ENCODE measurements around the gene RBM15. TPM values are rescaled to one million over a fixed set of nuclear protein-coding genes. Genes with fewer than 3 reads are reported as not detected.

RBM15 gene
- total and polyA plus RNA-seq, 9 donors, result 5.0 to 18.8 (median 8.5) TPM

- no peak overlapping the region for H3K4me3 ChIP-seq (ENCODE audit: low read length)
- no CpG with 5 or more reads among the region's 4 CpGs for WGBS (ENCODE audit: insufficient coverage)
- no peaks in the 10 kb centered on the region for H3K9me3 ChIP-seq (replicated peaks; ENCODE audit: control insufficient read depth, low read depth, low read length)
- DNase-seq, result no peak
- H3K36me3 ChIP-seq (ENCODE audit: control insufficient read depth, insufficient read depth, low read length), result no peaks in the 10 kb centered on the region
- no peaks in the 10 kb centered on the region for H3K27me3 ChIP-seq (ENCODE audit: control insufficient read depth, insufficient read depth, low read length)
- H3K27ac ChIP-seq (ENCODE audit: low read length), result no peak overlapping the region
- no peaks in the 10 kb centered on the region for H3K4me1 ChIP-seq (ENCODE audit: control insufficient read depth, insufficient read depth, low read length)
Measured at GRCh38 chr1:110319332-110320167, 19.6 kb upstream of the RBM15 start.

GRCh38 chr1:110320168-110320518 is 19.0 kb upstream of the RBM15 start:
- 80% methylated on average over 1 of the region's 1 CpG for WGBS (ENCODE audit: insufficient coverage)
- H3K27ac ChIP-seq (ENCODE audit: low read length), result no peak overlapping the region
- H3K9me3 ChIP-seq (replicated peaks; ENCODE audit: control insufficient read depth, low read depth, low read length), result no peaks in the 10 kb centered on the region
- H3K36me3 ChIP-seq (ENCODE audit: control insufficient read depth, insufficient read depth, low read length), result no peaks in the 10 kb centered on the region
- no peaks in the 10 kb centered on the region for H3K4me1 ChIP-seq (ENCODE audit: control insufficient read depth, insufficient read depth, low read length)
- DNase-seq, result no peak
- no peak overlapping the region for H3K4me3 ChIP-seq (ENCODE audit: low read length)
- no peaks in the 10 kb centered on the region for H3K27me3 ChIP-seq (ENCODE audit: control insufficient read depth, insufficient read depth, low read length)

GRCh38 chr1:110321045-110321444 is 18.1 kb upstream of the RBM15 start:
- no peak for DNase-seq
- Histone ChIP-seq H3K36me3 (ENCODE audit: control insufficient read depth, insufficient read depth, low read length) (no peaks in the 10 kb centered on the region), H3K27ac (ENCODE audit: low read length) (no peak overlapping the region), H3K4me1 (ENCODE audit: control insufficient read depth, insufficient read depth, low read length) (no peaks in the 10 kb centered on the region), H3K4me3 (ENCODE audit: low read length) (no peak overlapping the region), H3K9me3 (replicated peaks; ENCODE audit: control insufficient read depth, low read depth, low read length) (no peaks in the 10 kb centered on the region), H3K27me3 (ENCODE audit: control insufficient read depth, insufficient read depth, low read length) (no peaks in the 10 kb centered on the region)
- WGBS (ENCODE audit: insufficient coverage), result no CpG with 5 or more reads among the region's 2 CpGs

- no peak for DNase-seq
Measured at GRCh38 chr1:110321846-110322245, 17.3 kb upstream of the RBM15 start.

GRCh38 chr1:110324667-110325066 is 14.5 kb upstream of the RBM15 start:
- Histone ChIP-seq H3K4me3 (ENCODE audit: low read length) (no peak overlapping the region), H3K9me3 (replicated peaks; ENCODE audit: control insufficient read depth, low read depth, low read length) (no peaks in the 10 kb centered on the region), H3K36me3 (ENCODE audit: control insufficient read depth, insufficient read depth, low read length) (no peaks in the 10 kb centered on the region), H3K27me3 (ENCODE audit: control insufficient read depth, insufficient read depth, low read length) (no peaks in the 10 kb centered on the region), H3K4me1 (ENCODE audit: control insufficient read depth, insufficient read depth, low read length) (no peaks in the 10 kb centered on the region), H3K27ac (ENCODE audit: low read length) (no peak overlapping the region)
- WGBS (ENCODE audit: insufficient coverage), result no CpG with 5 or more reads among the region's 1 CpG
- DNase-seq, result no peak

More at GRCh38 chr1:110321846-110322245, 17.3 kb upstream of the RBM15 start:
- no CpG with 5 or more reads among the region's 4 CpGs for WGBS (ENCODE audit: insufficient coverage)
- H3K9me3 ChIP-seq (replicated peaks; ENCODE audit: control insufficient read depth, low read depth, low read length), result no peaks in the 10 kb centered on the region
- H3K4me1 ChIP-seq (ENCODE audit: control insufficient read depth, insufficient read depth, low read length), result no peaks in the 10 kb centered on the region
- H3K27me3 ChIP-seq (ENCODE audit: control insufficient read depth, insufficient read depth, low read length), result no peaks in the 10 kb centered on the region
- no peak overlapping the region for H3K4me3 ChIP-seq (ENCODE audit: low read length)
- H3K36me3 ChIP-seq (ENCODE audit: control insufficient read depth, insufficient read depth, low read length), result no peaks in the 10 kb centered on the region
- no peak overlapping the region for H3K27ac ChIP-seq (ENCODE audit: low read length)

GRCh38 chr1:110326826-110327225 is 12.4 kb upstream of the RBM15 start:
- no peaks in the 10 kb centered on the region for H3K36me3 ChIP-seq (ENCODE audit: control insufficient read depth, insufficient read depth, low read length)
- no peak overlapping the region for H3K27ac ChIP-seq (ENCODE audit: low read length)
- H3K27me3 ChIP-seq (ENCODE audit: control insufficient read depth, insufficient read depth, low read length), result no peaks in the 10 kb centered on the region
- no peak for DNase-seq
- no peak overlapping the region for H3K4me3 ChIP-seq (ENCODE audit: low read length)
- H3K4me1 ChIP-seq (ENCODE audit: control insufficient read depth, insufficient read depth, low read length), result no peaks in the 10 kb centered on the region
- H3K9me3 ChIP-seq (replicated peaks; ENCODE audit: control insufficient read depth, low read depth, low read length), result no peaks in the 10 kb centered on the region
- WGBS (ENCODE audit: insufficient coverage), result no CpG with 5 or more reads among the region's 1 CpG

GRCh38 chr1:110328274-110328673 is 10.9 kb upstream of the RBM15 start:
- Histone ChIP-seq H3K36me3 (ENCODE audit: control insufficient read depth, insufficient read depth, low read length) (no peaks in the 10 kb centered on the region), H3K9me3 (replicated peaks; ENCODE audit: control insufficient read depth, low read depth, low read length) (no peaks in the 10 kb centered on the region), H3K27me3 (ENCODE audit: control insufficient read depth, insufficient read depth, low read length) (no peaks in the 10 kb centered on the region), H3K4me1 (ENCODE audit: control insufficient read depth, insufficient read depth, low read length) (no peaks in the 10 kb centered on the region), H3K4me3 (ENCODE audit: low read length) (no peak overlapping the region), H3K27ac (ENCODE audit: low read length) (no peak overlapping the region)
- no peak for DNase-seq

GRCh38 chr1:110328700-110329099 is 10.5 kb upstream of the RBM15 start:
- H3K9me3 ChIP-seq (replicated peaks; ENCODE audit: control insufficient read depth, low read depth, low read length), result no peaks in the 10 kb centered on the region
- no peaks in the 10 kb centered on the region for H3K36me3 ChIP-seq (ENCODE audit: control insufficient read depth, insufficient read depth, low read length)
- H3K4me1 ChIP-seq (ENCODE audit: control insufficient read depth, insufficient read depth, low read length), result no peaks in the 10 kb centered on the region
- H3K27ac ChIP-seq (ENCODE audit: low read length), result no peak overlapping the region
- H3K4me3 ChIP-seq (ENCODE audit: low read length), result no peak overlapping the region
- 90% methylated on average over 2 of the region's 3 CpGs for whole genome bisulfite sequencing (ENCODE audit: insufficient coverage)
- no peaks in the 10 kb centered on the region for H3K27me3 ChIP-seq (ENCODE audit: control insufficient read depth, insufficient read depth, low read length)
- DNase-seq, result no peak

GRCh38 chr1:110335265-110335664 is 3.9 kb upstream of the RBM15 start:
- Histone ChIP-seq H3K36me3 (ENCODE audit: control insufficient read depth, insufficient read depth, low read length) (peaks cover under 1% of the 10 kb centered on the region), H3K4me1 (ENCODE audit: control insufficient read depth, insufficient read depth, low read length) (peaks cover 8% of the 10 kb centered on the region), H3K4me3 (ENCODE audit: low read length) (no peak overlapping the region), H3K9me3 (replicated peaks; ENCODE audit: control insufficient read depth, low read depth, low read length) (no peaks in the 10 kb centered on the region), H3K27ac (ENCODE audit: low read length) (no peak overlapping the region), H3K27me3 (ENCODE audit: control insufficient read depth, insufficient read depth, low read length) (no peaks in the 10 kb centered on the region)
- WGBS (ENCODE audit: insufficient coverage), result 82% methylated on average over 1 of the region's 1 CpG
- no peak for DNase-seq

- Histone ChIP-seq H3K27ac (ENCODE audit: low read length) (no peak overlapping the region), H3K4me1 (ENCODE audit: control insufficient read depth, insufficient read depth, low read length) (peaks cover 20% of the 10 kb centered on the region), H3K27me3 (ENCODE audit: control insufficient read depth, insufficient read depth, low read length) (no peaks in the 10 kb centered on the region), H3K4me3 (ENCODE audit: low read length) (no peak overlapping the region), H3K9me3 (replicated peaks; ENCODE audit: control insufficient read depth, low read depth, low read length) (no peaks in the 10 kb centered on the region), H3K36me3 (ENCODE audit: control insufficient read depth, insufficient read depth, low read length) (peaks cover 13% of the 10 kb centered on the region)
- DNase-seq, result peak; percentile 15
- WGBS (ENCODE audit: insufficient coverage), result no CpG with 5 or more reads among the region's 1 CpG
Measured at GRCh38 chr1:110336300-110337039, 2.7 kb upstream of the RBM15 start.

All from muscle of leg (tissue), 11 donors.